ENCODE data around the gene RAB27A.

- TF ChIP-seq CTCF (IDR thresholded peaks at IDR 0.05) (no peak), USF2 (IDR thresholded peaks at IDR 0.05; ENCODE audit: borderline replicate concordance, low read depth, low read length) (no peak), REST (IDR thresholded peaks at IDR 0.05; ENCODE audit: low read depth, low read length) (no peak), RFX5 (IDR thresholded peaks at IDR 0.05; ENCODE audit: low read length) (no peak), MEF2A (IDR thresholded peaks at IDR 0.05; ENCODE audit: borderline replicate concordance, low read depth) (no peak), EP300 (IDR thresholded peaks at IDR 0.05; ENCODE audit: borderline replicate concordance in 1 of 2, low read depth in 1 of 2, low read length in 1 of 2) (no peak), SIN3A (IDR thresholded peaks at IDR 0.05; ENCODE audit: borderline replicate concordance, low read depth, low read length) (no peak), USF1 (IDR thresholded peaks at IDR 0.05; ENCODE audit: borderline replicate concordance, low read depth) (no peak), TAF1 (IDR thresholded peaks at IDR 0.05; ENCODE audit: borderline replicate concordance, low read depth, low read length) (no peak), RAD21 (IDR thresholded peaks at IDR 0.05; ENCODE audit: low read length) (no peak)
Measured at GRCh38 chr15:55268176-55268695, 21.4 kb downstream of the RAB27A start.
